Neural cell (in vitro differentiated cells): ENCODE measurements around the gene LDAH.

Experiments used
- EZH2 ChIP-seq: fragments of 200-600, 300-800 bp; shearing (Covaris generic), sonication (generic); IDR thresholded peaks from 2 replicates; pipeline ENCODE4 v1.6.1; 2014; ENCODE audit warnings: antibody characterized with exemption, low read length, borderline replicate concordance, mild to moderate bottlenecking; ENCODE audit not compliant: insufficient read depth, poor library complexity, severe bottlenecking
- REST ChIP-seq: IDR thresholded peaks from 2 replicates; pipeline ENCODE4 v1.6.1; 2012; ENCODE audit warnings: borderline replicate concordance

GRCh38 chr2:20649576-20649975 lies 173.3 kb downstream of the LDAH start:
- TF ChIP-seq EZH2 = no peak
- no peak for TF ChIP-seq REST
